ENCODE results near the gene IPO11.

The IPO11 gene

GRCh38 chr5:62574599-62574998 lies 162.0 kb downstream of the IPO11 start:
- Histone ChIP-seq H3K27me3 (no peaks in the 10 kb centered on the region), H3K4me1 (no peaks in the 10 kb centered on the region), H3K9me3 (no peaks in the 10 kb centered on the region), H3K36me3 (no peaks in the 10 kb centered on the region), H3K4me3 (no peak overlapping the region), H3K27ac (no peak overlapping the region)
- intact Hi-C loops (cut with DNase I; ENCODE audit: low total_unique reads), result no loop called here
- TF ChIP-seq CTCF (IDR thresholded peaks at IDR 0.05), result no peak
- DNase-seq, result no peak

GRCh38 chr5:62575066-62575465 lies 162.5 kb downstream of the IPO11 start:
- Histone ChIP-seq H3K4me1 (no peaks in the 10 kb centered on the region), H3K27me3 (no peaks in the 10 kb centered on the region), H3K9me3 (no peaks in the 10 kb centered on the region), H3K27ac (no peak overlapping the region), H3K36me3 (no peaks in the 10 kb centered on the region), H3K4me3 (no peak overlapping the region)
- no peak for TF ChIP-seq CTCF (IDR thresholded peaks at IDR 0.05)
- no peak for DNase-seq
- intact Hi-C loops (cut with DNase I; ENCODE audit: low total_unique reads), result no loop called here

GRCh38 chr5:62575489-62575888 lies 162.9 kb downstream of the IPO11 start:
- no peaks in the 10 kb centered on the region for H3K27me3 ChIP-seq
- no peak overlapping the region for H3K27ac ChIP-seq
- intact Hi-C loops (cut with DNase I; ENCODE audit: low total_unique reads), result no loop called here
- no peaks in the 10 kb centered on the region for H3K4me1 ChIP-seq
- no peak for TF ChIP-seq CTCF (IDR thresholded peaks at IDR 0.05)
- no peak overlapping the region for H3K4me3 ChIP-seq
- no peaks in the 10 kb centered on the region for H3K9me3 ChIP-seq
- DNase-seq, result no peak
- peaks cover 0 to 2% (median 0%) of the 10 kb centered on the region in 3 donors for H3K36me3 ChIP-seq

- Histone ChIP-seq H3K27me3 (no peaks in the 10 kb centered on the region), H3K36me3 (peaks cover 0 to 5% (median 0%) of the 10 kb centered on the region in 3 donors), H3K4me1 (no peaks in the 10 kb centered on the region), H3K27ac (no peak overlapping the region), H3K4me3 (no peak overlapping the region), H3K9me3 (no peaks in the 10 kb centered on the region)
- no peak for DNase-seq
- TF ChIP-seq CTCF (IDR thresholded peaks at IDR 0.05), result no peak
- intact Hi-C loops (cut with DNase I; ENCODE audit: low total_unique reads), result no loop called here
These were observed 164.1 kb downstream of the IPO11 start for GRCh38 chr5:62576570-62577170.

GRCh38 chr5:62577488-62577887 lies 164.9 kb downstream of the IPO11 start:
- no peak overlapping the region for H3K4me3 ChIP-seq
- DNase-seq, result no peak
- H3K9me3 ChIP-seq, result no peaks in the 10 kb centered on the region
- intact Hi-C loops (cut with DNase I; ENCODE audit: low total_unique reads), result no loop called here
- TF ChIP-seq CTCF (IDR thresholded peaks at IDR 0.05), result no peak
- no peaks in the 10 kb centered on the region for H3K27me3 ChIP-seq
- no peaks in the 10 kb centered on the region for H3K4me1 ChIP-seq
- H3K36me3 ChIP-seq, result peaks cover 0 to 5% (median 0%) of the 10 kb centered on the region in 3 donors
- H3K27ac ChIP-seq, result no peak overlapping the region

- H3K4me3 ChIP-seq, result no peak within 1 kb of the TSS
- intact Hi-C loops (cut with DNase I; ENCODE audit: low total_unique reads), result no loop called here
- no peak for DNase-seq
These were observed 166.0 kb downstream of the IPO11 start, which contains the start of gene LRRC70 for GRCh38 chr5:62578540-62578939. Gene LRRC70, plus strand, starts transcription at chr5:62578819. Its CDS starts 620 bp downstream, at chr5:62579439.

More at GRCh38 chr5:62578540-62578939, 166.0 kb downstream of the IPO11 start, which contains the start of gene LRRC70:
- Histone ChIP-seq H3K27ac (no peak within 1 kb of the TSS), H3K36me3 (peaks cover 0 to 5% (median 0%) of the 10 kb centered on the region in 3 donors), H3K4me1 (no peaks in the 10 kb centered on the region), H3K9me3 (no peaks in the 10 kb centered on the region), H3K27me3 (no peaks in the 10 kb centered on the region)
- no peak for TF ChIP-seq CTCF (IDR thresholded peaks at IDR 0.05)

Data from tibial artery (tissue), 4 donors.